Activated CD8-positive, alpha-beta memory T cell treated with anti-CD3 and anti-CD28 coated beads for 48 hours (primary cell): Measurements from ENCODE around the gene CEACAM6.

Source experiments
- DNase-seq, 3 experiments: peaks; one replicate each; pipeline ENCODE4 v3.0.0-alpha.2; 2020; ENCODE audit warnings: low read depth in 2 of 3, low spot score in 2 of 3

CEACAM6 gene

DNA sequence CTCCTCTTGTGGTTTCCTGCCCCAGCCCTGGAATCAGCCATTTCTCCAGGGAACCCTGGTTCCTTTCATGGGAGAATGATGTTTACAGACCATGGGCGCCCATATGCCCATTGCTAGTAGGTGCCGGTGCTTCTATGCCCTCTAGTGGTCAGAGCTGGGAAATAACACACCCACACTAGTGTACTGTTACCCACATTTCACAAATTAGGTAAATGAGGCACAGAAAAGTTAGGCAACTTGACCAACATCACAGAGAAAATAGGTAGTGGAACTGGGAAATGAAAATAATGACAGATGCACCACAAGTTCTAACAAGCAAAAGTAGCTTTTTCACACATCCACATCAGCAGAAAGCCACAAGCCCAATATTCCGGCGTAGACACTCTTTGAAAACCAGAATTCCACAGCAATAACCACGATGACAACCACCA, 39.7 kb downstream of the CEACAM6 start:
- DNase-seq: peak in 1 of 3 experiments; percentile 27

DNA sequence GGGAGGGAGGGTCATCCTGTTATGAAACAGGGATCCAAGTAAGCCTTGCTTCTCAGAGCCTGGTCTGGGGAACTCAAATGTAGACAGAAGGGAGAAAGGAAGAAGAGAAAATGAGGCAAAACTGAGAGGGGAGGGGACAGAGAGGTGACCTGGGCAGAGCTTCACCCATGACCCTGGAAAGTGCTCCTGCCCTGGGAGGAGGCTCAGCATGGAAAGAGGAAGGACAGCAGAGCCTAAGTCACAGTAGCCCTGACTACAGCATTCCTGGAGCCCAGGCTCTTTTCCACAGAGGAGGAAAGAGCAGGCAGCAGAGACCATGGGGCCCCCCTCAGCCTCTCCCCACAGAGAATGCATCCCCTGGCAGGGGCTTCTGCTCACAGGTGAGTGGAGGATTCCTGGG, 41.0 kb downstream of the CEACAM6 start, which contains the start of gene CEACAM3:
CEACAM3 (plus strand) TSS at position 226 of the 400 bp plus-strand sequence; CDS start at position 317, 91 bp downstream.
- DNase-seq: no peak

DNA sequence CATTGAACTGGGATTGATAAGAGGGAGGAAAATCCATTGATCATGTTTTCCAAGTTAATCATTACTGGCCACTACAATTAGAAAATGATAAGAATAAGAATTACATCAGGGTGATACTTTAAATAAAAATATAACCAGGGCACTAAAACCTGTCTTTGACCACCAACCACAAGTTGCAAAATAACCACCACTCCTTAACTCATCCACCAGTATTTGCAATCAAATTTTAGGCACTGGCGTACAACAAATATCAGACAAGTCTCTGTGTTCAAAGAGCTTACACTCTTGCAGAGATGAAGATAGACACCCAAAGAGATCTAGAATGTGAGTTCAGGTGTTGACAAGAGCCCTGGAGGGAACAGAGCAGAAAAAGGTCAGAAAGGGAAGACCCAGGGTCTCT, 41.6 kb downstream of the CEACAM6 start:
- DNase-seq: no peak

DNA sequence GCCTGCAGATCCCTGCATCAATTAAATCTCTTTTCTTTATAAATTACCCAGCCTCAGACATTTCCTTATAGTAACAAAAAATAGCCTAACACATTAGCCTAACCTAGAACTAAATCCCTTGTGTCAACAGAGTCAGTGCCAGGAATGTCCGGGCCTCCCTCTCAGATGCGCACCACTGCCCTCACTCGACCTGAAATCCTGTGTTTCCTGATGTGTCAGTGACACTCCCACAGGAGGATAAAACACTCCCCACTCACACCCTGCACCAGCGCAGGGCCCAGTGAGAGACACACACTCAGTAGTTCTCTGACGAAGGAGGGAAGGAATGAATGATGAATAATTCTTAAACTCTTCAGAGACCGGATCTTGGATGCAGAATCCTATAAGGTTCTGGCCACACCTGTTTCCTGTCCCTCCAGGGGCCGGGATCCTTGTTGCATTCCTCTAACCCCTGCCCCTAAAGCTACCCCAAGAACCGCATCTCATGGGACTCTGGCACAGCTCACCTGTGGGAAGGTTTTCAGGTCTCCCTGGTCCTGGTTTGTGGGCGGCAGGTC, 44.2 kb downstream of the CEACAM6 start:
- DNase-seq: no peak

DNA sequence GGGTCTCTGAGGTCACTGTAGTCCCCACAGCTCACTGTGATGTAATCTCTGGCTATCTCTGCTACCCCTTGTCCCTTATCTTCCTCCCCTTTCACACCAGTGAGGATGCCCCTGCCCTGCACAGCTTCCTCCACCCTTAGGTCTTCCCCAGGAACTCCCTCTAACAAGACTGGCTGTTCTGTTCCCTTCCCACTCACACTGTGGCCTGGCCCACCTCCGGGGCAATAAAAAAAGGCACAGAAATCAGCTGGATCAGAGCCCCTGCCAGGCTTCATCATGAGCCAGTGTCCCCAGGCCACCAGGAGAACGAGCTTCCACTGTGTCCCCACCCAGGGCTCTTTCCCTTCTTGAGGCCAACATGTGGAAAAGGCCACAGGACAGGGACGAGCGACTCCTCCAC, 45.7 kb downstream of the CEACAM6 start:
- DNase-seq: no peak

DNA sequence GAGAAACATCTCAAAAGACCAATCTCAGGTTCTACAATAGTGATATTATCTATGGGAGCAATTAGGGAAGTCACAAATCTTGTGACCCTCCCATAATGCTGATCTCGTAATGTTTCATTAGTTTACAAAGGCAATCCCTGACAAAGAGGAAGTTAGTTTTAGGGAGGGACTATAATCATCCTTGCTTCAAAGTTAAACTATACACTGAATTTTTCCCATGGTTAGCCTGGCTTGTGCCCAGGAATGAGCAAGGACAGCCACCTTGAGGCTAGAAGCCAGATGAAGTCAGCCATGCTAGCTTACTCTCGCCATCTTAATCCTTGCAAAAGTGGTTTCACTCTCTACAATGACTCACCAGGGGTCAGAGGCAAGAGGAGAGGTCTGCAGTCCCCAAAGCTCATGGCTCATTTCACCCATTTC, 46.5 kb downstream of the CEACAM6 start:
- DNase-seq: no peak

DNA sequence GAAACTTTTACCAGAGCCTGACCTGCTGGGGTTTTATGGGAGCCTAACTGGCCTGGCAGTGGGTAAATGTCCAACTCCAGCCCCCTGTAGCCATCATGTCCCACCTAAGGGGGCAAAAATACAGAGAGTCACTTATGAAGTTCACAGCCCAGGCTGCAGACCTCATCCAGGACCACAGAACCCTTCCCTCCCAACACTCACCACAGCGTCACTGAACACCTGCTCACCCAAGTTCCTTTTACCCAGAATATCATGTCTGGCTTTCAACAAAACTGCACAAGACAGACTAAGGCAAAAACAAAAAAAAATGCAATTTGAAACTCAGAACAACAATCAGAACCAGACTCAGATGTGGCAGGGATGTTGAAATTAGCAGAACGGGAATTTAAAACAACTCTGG, 47.4 kb downstream of the CEACAM6 start:
- no peak for DNase-seq

DNA sequence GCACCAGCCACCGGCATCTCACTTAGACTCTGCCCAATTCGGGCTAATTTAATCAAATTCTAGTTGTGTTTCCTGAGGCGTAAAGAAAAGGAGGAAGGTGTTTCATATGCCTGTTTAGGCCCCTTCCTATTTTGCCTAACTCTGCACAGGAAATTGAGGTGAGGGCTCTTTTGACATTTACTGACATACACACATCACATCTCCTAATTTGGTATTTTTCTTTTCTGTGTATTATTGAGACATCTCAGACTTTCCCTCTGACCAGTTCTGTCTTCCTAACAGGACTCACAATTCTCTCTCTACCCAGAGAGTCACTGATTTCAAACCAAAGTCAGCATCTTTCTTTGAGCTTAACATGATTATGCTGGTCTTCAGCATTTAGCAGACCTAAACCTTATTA, 49.0 kb downstream of the CEACAM6 start:
- DNase-seq: no peak

DNA sequence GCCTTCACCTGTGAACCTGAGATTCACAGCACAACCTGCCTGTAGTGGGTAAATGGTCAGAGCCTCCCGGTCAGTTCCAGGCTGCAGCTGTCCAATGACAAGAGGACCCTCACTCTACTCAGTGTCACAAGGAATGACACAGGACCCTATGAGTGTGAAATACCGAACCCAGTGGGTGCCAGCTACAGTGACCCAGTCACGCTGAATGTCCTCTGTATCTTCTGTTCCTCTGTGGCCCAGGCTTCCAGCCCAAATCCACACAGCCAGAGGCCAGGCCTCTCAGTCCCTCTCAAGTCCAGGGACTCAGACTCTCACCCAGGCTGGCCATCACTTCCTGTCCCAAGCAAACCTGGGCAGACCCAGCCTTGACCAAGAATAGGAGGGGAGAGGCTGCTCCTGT, 51.8 kb downstream of the CEACAM6 start:
- DNase-seq: no peak

DNA sequence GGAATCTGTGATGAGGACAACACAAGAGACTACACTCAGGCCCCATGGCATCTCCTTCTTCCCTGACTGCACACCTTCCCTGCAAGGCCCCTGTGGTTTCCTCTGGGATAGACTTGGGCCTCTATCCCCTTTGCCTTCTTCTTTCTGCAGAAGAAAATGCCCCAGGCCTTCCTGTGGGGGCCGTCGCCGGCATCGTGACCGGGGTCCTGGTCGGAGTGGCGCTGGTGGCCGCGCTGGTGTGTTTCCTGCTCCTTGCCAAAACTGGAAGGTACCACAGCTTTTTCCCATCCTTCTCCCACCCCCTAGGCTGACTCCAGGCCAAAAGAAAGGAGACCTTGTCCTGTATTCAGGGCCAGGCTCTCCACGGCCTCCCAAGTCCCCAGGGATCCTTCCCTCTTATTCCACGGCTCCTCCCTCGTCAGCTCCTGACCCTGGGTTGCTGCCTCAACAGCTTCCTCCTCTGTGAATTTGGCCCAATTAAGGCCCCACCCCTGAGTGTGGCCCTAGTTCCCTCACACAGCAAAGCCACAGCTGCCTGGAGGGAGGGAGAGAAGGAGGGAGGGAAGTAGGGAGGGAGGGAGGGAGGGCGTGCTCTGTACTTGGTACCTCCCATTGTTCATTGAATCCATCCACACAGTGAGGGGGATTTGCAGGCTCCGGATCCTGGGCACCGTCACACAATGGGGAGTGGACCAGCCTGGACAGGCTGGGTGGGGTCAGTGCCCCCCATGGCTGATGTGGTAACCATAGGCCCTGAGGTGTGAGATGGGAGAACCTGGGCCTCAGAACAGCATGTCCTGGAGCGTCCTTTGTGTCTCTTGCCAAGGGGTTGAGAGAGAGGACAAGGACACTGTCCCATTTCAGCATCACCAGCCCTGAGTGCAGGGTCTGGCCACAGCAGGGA, 53.6 kb downstream of the CEACAM6 start:
- DNase-seq: no peak

DNA sequence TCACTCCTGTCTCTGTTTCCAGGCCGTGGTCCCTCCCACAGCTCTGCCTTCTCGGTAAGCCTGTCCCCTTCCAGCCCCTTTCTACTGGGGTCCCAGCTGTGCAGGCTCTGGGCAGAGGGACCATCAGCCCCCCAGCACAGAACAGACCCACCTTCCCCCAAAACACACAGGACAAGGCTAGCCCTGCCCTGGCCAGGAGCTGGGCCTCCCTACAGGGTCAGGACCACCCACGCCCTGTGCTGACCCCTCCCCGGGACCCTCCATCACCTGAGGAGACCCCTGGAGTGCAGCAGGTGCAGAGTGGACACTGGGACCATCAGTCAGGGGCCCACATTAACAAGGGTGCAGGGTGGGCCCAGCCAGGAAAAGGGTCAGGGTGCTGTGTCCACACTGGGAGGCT, 55.0 kb downstream of the CEACAM6 start:
- no peak for DNase-seq

DNA sequence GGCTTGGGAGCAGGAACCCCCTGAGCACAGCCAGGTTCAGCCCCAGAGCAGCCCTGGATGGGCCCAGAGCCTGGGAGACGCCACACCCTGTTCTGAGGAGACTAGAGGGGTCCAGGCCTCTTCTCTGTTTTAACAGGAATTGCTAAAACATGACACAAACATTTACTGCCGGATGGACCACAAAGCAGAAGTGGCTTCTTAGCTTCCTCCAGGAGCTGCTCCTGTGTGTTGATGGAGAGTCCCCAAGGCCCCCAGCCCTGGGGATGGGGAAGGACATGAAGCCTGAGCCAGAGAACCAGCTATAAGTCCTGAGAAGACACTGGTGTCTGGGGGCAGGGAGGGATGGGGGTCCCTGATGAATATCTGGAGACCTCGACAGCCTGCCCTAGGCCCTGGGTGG, 55.7 kb downstream of the CEACAM6 start:
- DNase-seq: no peak

DNA sequence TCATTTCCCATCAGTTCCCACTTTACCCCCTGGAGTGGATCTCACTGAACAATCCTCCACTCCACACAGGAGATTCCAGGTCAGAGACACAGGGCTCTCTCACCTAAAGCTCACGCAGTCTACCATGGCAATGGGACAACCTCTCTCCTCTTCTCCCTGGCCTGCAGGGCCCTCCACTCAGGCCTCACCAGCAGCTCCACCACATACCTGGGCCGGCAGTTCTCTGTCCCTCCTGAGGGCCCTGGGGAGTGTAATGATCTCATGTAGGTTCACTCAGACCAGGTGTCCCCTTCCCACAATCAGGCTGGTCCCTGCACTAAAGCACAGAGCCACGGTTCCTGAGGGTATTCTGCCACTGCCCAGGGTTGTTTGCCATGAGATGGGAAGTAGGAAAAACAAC, 56.7 kb downstream of the CEACAM6 start:
- no peak for DNase-seq

DNA sequence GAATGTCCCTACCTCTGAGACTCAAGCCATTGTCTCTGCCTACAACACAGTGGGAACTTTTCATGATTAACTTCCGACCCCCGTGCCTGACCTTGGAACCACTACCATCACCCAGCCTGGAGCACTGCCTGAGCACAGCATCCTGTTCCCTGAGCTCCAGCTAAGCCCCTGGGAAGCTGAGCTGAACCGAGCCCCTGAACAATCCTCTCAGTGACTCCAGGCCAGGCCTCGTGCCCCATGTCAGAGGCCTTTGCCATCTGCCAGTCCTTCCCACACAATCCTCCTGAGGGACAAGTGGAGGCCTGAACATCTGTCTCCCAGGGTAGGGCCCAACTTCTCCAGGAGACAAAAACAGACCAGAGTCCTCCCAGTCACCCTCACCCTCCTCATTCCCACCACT, 58.6 kb downstream of the CEACAM6 start:
- no peak for DNase-seq

DNA sequence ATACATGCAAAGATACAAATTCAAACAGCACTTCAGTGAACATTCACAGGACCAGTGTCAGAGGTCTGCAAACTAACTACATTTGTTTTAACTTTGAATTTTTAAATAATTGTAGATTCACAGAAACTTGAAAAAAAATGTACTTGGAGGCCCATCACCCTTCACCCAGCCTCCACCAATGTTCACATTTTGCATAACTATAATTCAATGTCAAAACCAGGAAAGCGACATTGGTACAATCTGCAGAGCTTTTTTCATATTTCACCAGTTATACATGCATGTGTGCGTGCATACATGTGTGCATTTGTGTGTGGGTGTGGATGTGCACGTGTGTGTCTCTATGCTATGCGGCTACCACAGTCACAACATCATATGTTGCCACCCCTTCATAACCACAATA, 60.0 kb downstream of the CEACAM6 start:
- DNase-seq: no peak

DNA sequence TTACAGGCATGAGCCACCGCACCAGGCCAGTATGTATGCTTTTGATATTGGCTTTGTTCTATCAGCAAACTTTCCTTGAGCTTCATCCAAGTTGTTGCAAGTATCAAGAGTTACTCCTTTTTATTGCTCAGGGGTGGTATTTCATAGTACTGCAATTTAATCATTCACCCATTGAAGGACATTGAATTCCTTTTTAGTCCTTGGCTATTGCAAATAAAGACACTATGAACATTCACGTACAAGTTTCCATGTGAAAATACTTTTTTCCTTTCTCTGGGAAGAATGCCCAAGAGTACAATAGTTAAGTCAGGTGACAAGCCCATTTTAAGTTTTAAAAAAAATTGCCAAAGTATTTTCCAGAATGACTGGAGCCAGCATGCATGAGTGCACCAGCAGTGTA, 61.4 kb downstream of the CEACAM6 start:
- DNase-seq: no peak

DNA sequence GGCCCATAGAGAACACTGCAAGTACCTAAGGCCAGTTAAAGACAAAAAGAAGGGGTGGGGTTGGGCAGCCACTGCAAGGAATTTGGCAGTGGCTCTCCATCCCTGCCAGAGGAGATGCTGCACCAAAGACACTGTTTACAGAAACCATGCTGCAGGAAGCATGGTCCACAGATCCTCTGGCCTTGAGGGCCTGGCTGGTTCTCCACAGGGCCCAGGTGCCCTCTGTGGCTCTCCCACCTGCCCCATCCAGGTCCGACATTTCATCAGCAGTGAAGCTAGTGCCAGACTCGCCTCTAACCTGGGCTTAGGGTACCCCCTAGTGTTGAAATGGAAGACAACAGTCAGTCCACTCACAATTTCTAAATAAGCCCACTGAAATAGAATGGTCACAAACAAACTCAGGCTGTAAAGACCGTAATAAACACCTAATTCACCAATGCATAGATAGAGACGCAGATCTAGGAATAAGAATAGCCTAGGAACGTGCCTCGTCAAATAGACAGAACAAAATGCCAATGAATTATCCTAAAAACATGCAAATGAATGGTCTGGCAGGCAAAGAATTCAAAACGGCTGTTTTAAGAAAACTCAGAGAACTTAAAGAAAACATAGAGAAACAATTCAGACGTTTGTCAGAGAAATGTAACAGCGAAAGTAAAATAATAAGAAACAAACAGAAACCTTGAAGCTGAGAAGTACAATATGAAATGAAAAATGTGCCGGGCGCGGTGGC, 65.8 kb downstream of the CEACAM6 start:
- DNase-seq: no peak
